ENCODE results near the gene FRMD3. TPM values are rescaled to one million over a fixed set of nuclear protein-coding genes. Genes with fewer than 3 reads are reported as not detected.

The FRMD3 gene
- total RNA-seq, 1 donor, result 0.86 TPM

- peak; percentile 57 for DNase-seq (ENCODE audit: low read depth)
- H3K4me3 ChIP-seq (ENCODE audit: low read depth, low read length), result no peak overlapping the region
- TF ChIP-seq CTCF (IDR thresholded peaks at IDR 0.05; ENCODE audit: insufficient read depth, low read depth, low read length), result no peak
Observed at GRCh38 chr9:83299571-83299970, 238.6 kb downstream of the FRMD3 start.

- TF ChIP-seq CTCF (IDR thresholded peaks at IDR 0.05; ENCODE audit: insufficient read depth, low read depth, low read length), result no peak
- H3K4me3 ChIP-seq (ENCODE audit: low read depth, low read length), result no peak overlapping the region
Observed at GRCh38 chr9:83299094-83299493, 239.1 kb downstream of the FRMD3 start.

DNA sequence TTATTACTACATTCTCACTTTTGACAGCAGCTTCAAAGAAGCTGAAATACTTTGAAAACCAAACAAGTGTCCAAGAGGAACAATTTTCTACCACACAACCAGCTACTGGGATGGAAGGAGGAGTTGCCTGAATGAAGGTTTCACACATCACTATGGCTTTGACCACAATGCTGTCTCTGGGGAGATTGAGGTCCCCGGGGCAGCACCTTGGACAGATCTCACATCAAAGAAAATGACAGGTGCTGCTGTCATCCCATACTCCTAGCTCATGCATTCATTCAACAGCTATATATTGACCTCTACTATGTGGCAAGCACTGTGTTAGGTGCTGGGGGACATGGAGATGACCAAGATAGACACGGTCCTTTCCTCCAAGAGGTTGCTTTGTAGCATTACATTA, 242.1 kb downstream of the FRMD3 start:
- DNase-seq (ENCODE audit: low read depth), result no peak
- TF ChIP-seq CTCF (IDR thresholded peaks at IDR 0.05; ENCODE audit: insufficient read depth, low read depth, low read length), result no peak
- no peak overlapping the region for H3K4me3 ChIP-seq (ENCODE audit: low read depth, low read length)

More at GRCh38 chr9:83299094-83299493, 239.1 kb downstream of the FRMD3 start:
- DNase-seq (ENCODE audit: low read depth), result no peak

DNA sequence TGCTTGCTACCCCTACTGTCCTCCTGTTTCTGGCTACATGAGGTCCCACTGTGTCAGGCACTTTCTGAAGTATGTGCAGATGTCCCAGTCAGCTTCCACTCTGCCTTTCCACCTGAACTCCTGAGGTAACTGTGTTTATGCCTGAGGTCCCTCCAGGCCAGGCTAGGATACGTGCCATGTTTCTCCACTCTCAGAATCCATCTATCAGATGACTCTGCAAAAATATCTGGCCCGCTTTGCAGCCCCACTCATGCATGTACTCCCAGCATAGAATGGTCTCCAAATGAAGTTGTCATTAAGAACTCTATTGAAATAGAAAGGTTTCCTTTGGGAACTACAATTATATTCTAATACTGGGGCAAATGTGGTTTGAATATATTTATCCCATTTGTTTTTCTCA, 243.4 kb downstream of the FRMD3 start:
- no peak for DNase-seq (ENCODE audit: low read depth)
- H3K4me3 ChIP-seq (ENCODE audit: low read depth, low read length), result no peak overlapping the region
- no peak for TF ChIP-seq CTCF (IDR thresholded peaks at IDR 0.05; ENCODE audit: insufficient read depth, low read depth, low read length)

DNA sequence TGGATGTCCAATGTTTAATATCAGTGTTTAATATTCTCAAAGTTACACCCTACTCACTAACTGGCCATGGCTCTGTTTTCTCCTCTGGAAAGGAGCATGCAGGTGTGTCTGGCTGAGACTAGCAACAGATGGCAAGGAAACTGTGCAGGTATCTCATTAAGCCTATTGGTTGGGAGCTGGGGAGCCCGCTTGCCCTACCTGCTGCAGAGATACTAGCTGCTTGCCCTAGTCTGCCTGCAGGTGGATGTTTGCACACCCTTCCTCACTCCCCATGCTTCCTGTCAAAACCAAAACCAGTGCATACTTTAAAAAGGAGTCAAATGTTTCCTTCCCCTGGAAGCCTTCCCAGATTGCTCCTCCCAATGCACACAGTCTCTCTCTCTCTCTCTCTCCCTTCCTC, 247.0 kb downstream of the FRMD3 start:
- no peak overlapping the region for H3K4me3 ChIP-seq (ENCODE audit: low read depth, low read length)
- no peak for TF ChIP-seq CTCF (IDR thresholded peaks at IDR 0.05; ENCODE audit: insufficient read depth, low read depth, low read length)
- DNase-seq (ENCODE audit: low read depth), result no peak

GRCh38 chr9:83290692-83291091, 247.5 kb downstream of the FRMD3 start:
- no peak for DNase-seq (ENCODE audit: low read depth)
- no peak for TF ChIP-seq CTCF (IDR thresholded peaks at IDR 0.05; ENCODE audit: insufficient read depth, low read depth, low read length)
- no peak overlapping the region for H3K4me3 ChIP-seq (ENCODE audit: low read depth, low read length)

DNA sequence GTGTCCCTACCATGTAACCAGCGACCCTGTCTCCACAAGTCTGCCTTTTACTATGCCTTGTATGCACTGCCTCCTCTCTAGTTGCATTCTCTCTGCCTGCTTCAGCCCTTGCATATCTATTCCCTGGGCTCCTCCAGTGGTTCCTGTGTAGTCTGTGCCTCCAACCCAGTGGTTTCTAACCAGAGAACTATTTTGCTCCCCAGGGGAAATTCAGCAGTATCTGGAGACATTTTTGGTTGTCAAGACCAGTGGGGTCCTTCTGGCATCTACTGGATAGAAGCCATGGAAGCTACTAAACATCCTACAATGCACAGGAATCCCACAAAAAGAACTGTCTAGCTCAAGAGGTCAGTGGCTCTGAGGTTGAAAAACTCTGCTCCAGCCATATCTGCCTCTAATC, 251.2 kb downstream of the FRMD3 start:
- DNase-seq (ENCODE audit: low read depth), result no peak
- TF ChIP-seq CTCF (IDR thresholded peaks at IDR 0.05; ENCODE audit: insufficient read depth, low read depth, low read length), result no peak
- no peak overlapping the region for H3K4me3 ChIP-seq (ENCODE audit: low read depth, low read length)
